Endothelial cell of umbilical vein (primary cell): Measurements from ENCODE around the gene ADAP1. TPM values are rescaled to one million over a fixed set of nuclear protein-coding genes. Genes with fewer than 3 reads are reported as not detected.

Source experiments
- BruUV-seq: library from RNA; stranded (reverse); fragments of 400-500 nt; replicated peaks from 2 replicates; lab custom pipeline; 2021; lab: Mats Ljungman, UMichigan
- CTCF ChIA-PET: fragments of 300-600, 350-600 bp; sonication (Branson Sonifier 250); formaldehyde crosslinking; loops from one replicate; lab custom pipeline; 2021; ENCODE audit warnings: antibody characterized with exemption, inconsistent platforms; lab: Charles Lee
- POLR2A ChIA-PET: fragments of 300-600, 350-600 bp; sonication (Branson Sonifier 250); formaldehyde crosslinking; loops from one replicate; lab custom pipeline; 2021; ENCODE audit warnings: antibody characterized with exemption, inconsistent platforms; lab: Charles Lee
- DNase-seq: peaks from one replicate; pipeline ENCODE4 v3.0.0-alpha.2; 2011; ENCODE audit warnings: low read depth, low spot score
- FAIRE-seq: peaks from 2 replicates; lab custom pipeline; 2011; peaks lifted over from hg19 to GRCh38; lab: Jason Lieb, UNC
- H2AFZ ChIP-seq: 2 replicates; pipeline ENCODE4 v1.6.0; 2012; ENCODE audit warnings: low read depth, low read length, control low read depth, inconsistent platforms
- H3K27ac ChIP-seq: 2 replicates; pipeline ENCODE4 v1.5.1; 2011; ENCODE audit warnings: low read depth, mild to moderate bottlenecking, control low read depth, low read length, moderate library complexity; ENCODE audit not compliant: insufficient read depth
- H3K27me3 ChIP-seq, 2 experiments: 2 replicates each; pipeline versions ENCODE4 v1.6.0 to v1.6.1; 2011; ENCODE audit warnings: low read length in 2 of 2, mixed read lengths in 1 of 2; ENCODE audit not compliant: control insufficient read depth in 2 of 2, insufficient read depth in 2 of 2
- H3K36me3 ChIP-seq, 2 experiments: 2 replicates in 1 of 2; 3 replicates in 1 of 2; pipeline ENCODE4 v1.5.1; 2011; ENCODE audit warnings: low read length in 2 of 2, mild to moderate bottlenecking in 1 of 2, moderate library complexity in 1 of 2; ENCODE audit not compliant: control insufficient read depth in 2 of 2, insufficient read depth in 2 of 2; ENCODE audit errors: extremely low read depth in 1 of 2
- H3K4me1 ChIP-seq: 3 replicates; pipeline ENCODE4 v1.5.1; 2011; ENCODE audit warnings: mild to moderate bottlenecking, low read length; ENCODE audit not compliant: control insufficient read depth, insufficient read depth; ENCODE audit errors: extremely low read depth
- H3K4me2 ChIP-seq: 2 replicates; pipeline ENCODE4 v1.6.1; 2011; ENCODE audit warnings: low read length, control low read depth, mixed read lengths; ENCODE audit not compliant: insufficient read depth
- H3K4me3 ChIP-seq, 3 experiments: fragments of 200-600 bp in 1 of 3; sonication (generic), shearing (Covaris generic) in 1 of 3; replicated peaks in 1 of 3; 2 replicates each; pipeline ENCODE4 v1.5.1; 2011 to 2016; ENCODE audit warnings: control low read depth in 3 of 3, low read length in 3 of 3, mild to moderate bottlenecking in 2 of 3, inconsistent platforms in 1 of 3, low read depth in 1 of 3, moderate library complexity in 1 of 3; ENCODE audit not compliant: insufficient read depth in 1 of 3
- H3K79me2 ChIP-seq: 2 replicates; pipeline ENCODE4 v1.6.0; 2012; ENCODE audit warnings: low read length, inconsistent platforms; ENCODE audit not compliant: control insufficient read depth, insufficient read depth
- H3K9ac ChIP-seq: replicated peaks from 2 replicates; pipeline ENCODE3; 2011; ENCODE audit warnings: low read length, control low read depth; ENCODE audit not compliant: insufficient read depth; ENCODE audit errors: extremely low read depth
- H3K9me1 ChIP-seq: replicated peaks from 3 replicates; pipeline ENCODE4 v1.6.0; 2011; ENCODE audit warnings: mild to moderate bottlenecking, low read length; ENCODE audit not compliant: control insufficient read depth, insufficient read depth; ENCODE audit errors: extremely low read depth
- H3K9me3 ChIP-seq: replicated peaks from 2 replicates; pipeline ENCODE4 v1.5.1; 2012; ENCODE audit warnings: low read length, inconsistent platforms; ENCODE audit not compliant: control insufficient read depth, insufficient read depth
- H4K20me1 ChIP-seq: replicated peaks from 2 replicates; pipeline ENCODE3; 2011; ENCODE audit warnings: mild to moderate bottlenecking, low read length; ENCODE audit not compliant: control insufficient read depth, insufficient read depth; ENCODE audit errors: extremely low read depth
- CTCF ChIP-seq, 2 donors: IDR thresholded peaks; 1 replicate in 1 of 2; 2 replicates in 1 of 2; pipeline ENCODE4 v1.5.1; 2011; ENCODE audit warnings: low read length in 2 of 2, mild to moderate bottlenecking in 2 of 2, moderate library complexity in 2 of 2, control low read depth in 1 of 2, inconsistent platforms in 1 of 2, low read depth in 1 of 2; ENCODE audit not compliant: insufficient read depth in 1 of 2; ENCODE audit errors: extremely low read depth in 1 of 2
- EZH2 ChIP-seq: IDR thresholded peaks from 2 replicates; pipeline ENCODE4 v1.6.1; 2012; ENCODE audit warnings: borderline replicate concordance, low read depth, mild to moderate bottlenecking, moderate library complexity, low read length, inconsistent platforms; ENCODE audit not compliant: severe bottlenecking
- FOS ChIP-seq: IDR thresholded peaks from 2 replicates; pipeline ENCODE4 v1.6.1; 2011; ENCODE audit warnings: mild to moderate bottlenecking, low read length, moderate library complexity, borderline replicate concordance; ENCODE audit not compliant: insufficient read depth
- GATA2 ChIP-seq: IDR thresholded peaks from 2 replicates; pipeline ENCODE4 v1.7.0; 2011; ENCODE audit warnings: low read depth, mild to moderate bottlenecking, moderate library complexity, mixed read lengths, low read length; ENCODE audit not compliant: insufficient read length, insufficient read depth
- JUN ChIP-seq: IDR thresholded peaks from 2 replicates; pipeline ENCODE4 v1.6.1; 2011; ENCODE audit warnings: borderline replicate concordance, low read depth; ENCODE audit not compliant: insufficient read length, insufficient read depth
- MAX ChIP-seq: IDR thresholded peaks from 2 replicates; pipeline ENCODE4 v1.6.1; 2011; ENCODE audit not compliant: insufficient read depth, insufficient read length
- MYC ChIP-seq: IDR thresholded peaks from one replicate; pipeline ENCODE4 v1.6.1; 2011; ENCODE audit warnings: mild to moderate bottlenecking, low read depth, low read length
- POLR2A ChIP-seq: IDR thresholded peaks from 2 replicates; pipeline ENCODE4 v1.6.1; 2012; ENCODE audit warnings: low read depth, mild to moderate bottlenecking, control low read depth, low read length
- POLR2AphosphoS5 ChIP-seq: IDR thresholded peaks from 2 replicates; pipeline ENCODE4 v1.6.1; 2012; ENCODE audit warnings: low read depth, mild to moderate bottlenecking, control low read depth, low read length, moderate library complexity; ENCODE audit not compliant: insufficient read depth
- dilution Hi-C: fragments of 300-500 bp; cut with MboI; formaldehyde crosslinking; loops from one replicate; pipeline ENCODE4 v1.15.0; 2019; ENCODE audit warnings: low sequenced_read_pairs; ENCODE audit not compliant: extremely low pct_ligation_motif_present
- intact Hi-C: fragments of 100-400 bp; cut with micrococcal nuclease; formaldehyde crosslinking; loops from one replicate; pipeline ENCODE4 v1.10.0; 2022
- polyA plus RNA-seq, 4 experiments: library from polyadenylated mRNA; depleted of rRNA in 3 of 4; stranded (reverse) in 3 of 4; unstranded in 1 of 4; fragments of >200 nt; gene quantifications; 2 replicates each; pipeline versions ENCODE4 v1.2.1 to v1.2.3, GENCODE V29; 2011 to 2012; ENCODE audit warnings: missing spikeins in 1 of 4
- total RNA-seq: library from RNA; stranded (reverse); gene quantifications from 2 replicates; pipeline ENCODE4 v1.2.3, GENCODE V29; 2021

ADAP1 gene
- total and polyA plus RNA-seq, 2 donors (not counting 3 experiments of a cell fraction or from before 2014, with no cell fraction given): 0.49 to 0.58 TPM

- no TSS peak for BruUV-seq
- no peak overlapping the region for H3K9ac ChIP-seq
- POLR2A ChIA-PET: no interaction called here
- H3K4me1 ChIP-seq: no peaks in the 10 kb centered on the region
- no peak overlapping the region for H3K4me3 ChIP-seq
- H3K9me1 ChIP-seq: no peaks in the 10 kb centered on the region
- peaks cover 7 to 57% of the 10 kb centered on the region in 2 experiments for H3K36me3 ChIP-seq
- DNase-seq (no peak), FAIRE-seq (no peak)
- no peak overlapping the region for H3K27ac ChIP-seq
- no peak overlapping the region for H3K4me2 ChIP-seq
- H3K79me2 ChIP-seq: no peaks in the 10 kb centered on the region
- intact Hi-C loops (no loop called here), dilution Hi-C loops (no loop called here)
- no peaks in the 10 kb centered on the region for H4K20me1 ChIP-seq
- no peak overlapping the region for H2AFZ ChIP-seq
- TF ChIP-seq MYC (no peak), POLR2AphosphoS5 (no peak), CTCF (IDR thresholded peaks at IDR 0.05; ENCODE audit: extremely low read depth in 1 of 2, insufficient read depth in 1 of 2, low read depth in 1 of 2, low read length in 2 of 2) (no peak), FOS (no peak), EZH2 (no peak), POLR2A (no peak), MAX (no peak), JUN (no peak), GATA2 (no peak)
- CTCF ChIA-PET: no interaction called here
- no peaks in the 10 kb centered on the region for H3K27me3 ChIP-seq
- H3K9me3 ChIP-seq: no peaks in the 10 kb centered on the region
These were observed 98.7 kb downstream of the ADAP1 start for GRCh38 chr7:855686-856369.
